Aorta (tissue), 5 donors: ENCODE measurements around the gene NTNG1. TPM values are rescaled to one million over a fixed set of nuclear protein-coding genes. Genes with fewer than 3 reads are reported as not detected.

Experiments
- ATAC-seq: fragments of 200-7000 bp; cut with Tn5 transposase; one replicate; pipeline ENCODE4 v1.9.1; 2022; ENCODE audit warnings: moderate library complexity; ENCODE audit not compliant: low FRiP score
- DNase-seq, 2 donors: peaks; one replicate each; pipeline ENCODE4 v3.0.0-alpha.2; 2020
- H3K27ac ChIP-seq, 2 donors: one replicate each; pipeline ENCODE4 v1.5.1; 2013; ENCODE audit warnings: low read length in 2 of 2, mild to moderate bottlenecking in 2 of 2, moderate library complexity in 2 of 2, control low read depth in 1 of 2, inconsistent platforms in 1 of 2, low read depth in 1 of 2
- H3K27me3 ChIP-seq, 2 donors: one replicate each; pipeline ENCODE4 v1.6.1; 2013; ENCODE audit warnings: control low read depth in 1 of 2, low read length in 1 of 2, mild to moderate bottlenecking in 1 of 2, moderate library complexity in 1 of 2; ENCODE audit not compliant: insufficient read depth in 2 of 2, control insufficient read depth in 1 of 2
- H3K36me3 ChIP-seq, 2 donors: one replicate each; pipeline ENCODE4 v1.6.1; 2013; ENCODE audit warnings: control low read depth in 1 of 2, low read length in 1 of 2, mild to moderate bottlenecking in 1 of 2; ENCODE audit not compliant: insufficient read depth in 2 of 2, control insufficient read depth in 1 of 2
- H3K4me1 ChIP-seq, 2 donors: one replicate each; pipeline ENCODE4 v1.6.1; 2013; ENCODE audit warnings: low read length in 2 of 2, control low read depth in 1 of 2, mild to moderate bottlenecking in 1 of 2, moderate library complexity in 1 of 2; ENCODE audit not compliant: insufficient read depth in 2 of 2, control insufficient read depth in 1 of 2
- H3K4me3 ChIP-seq, 2 donors: one replicate each; pipeline ENCODE4 v1.5.1; 2013; ENCODE audit warnings: low read length in 2 of 2, control low read depth in 1 of 2, mild to moderate bottlenecking in 1 of 2
- H3K9me3 ChIP-seq: one replicate; pipeline ENCODE4 v1.6.1; 2013; ENCODE audit warnings: mild to moderate bottlenecking, low read length; ENCODE audit not compliant: control insufficient read depth
- WGBS, 2 donors: extraction: QIAGEN DNeasy Blood & Tissue Kit; methylation state at CpG; one replicate each; pipeline ENCODE4 v1.1.7; 2013; 5-methylcytosine and 5-hydroxymethylcytosine counted together
- intact Hi-C, 2 donors: fragments of 100-400 bp; cut with DNase I; formaldehyde crosslinking; loops; one replicate each; pipeline versions ENCODE4 v1.14.2 to v1.15.0; 2022
- polyA plus RNA-seq, 2 donors: library from polyadenylated mRNA; stranded (reverse); fragments of 200-250 nt; gene quantifications; one replicate each; pipeline ENCODE4 v1.2.3, GENCODE V29; 2013
- total RNA-seq, 2 donors: library from RNA; stranded (reverse); fragmentation: NEBNext Ultra II Directional; extraction: Animal tissue kit (Norgen Biotek cat#: 25700); gene quantifications; one replicate each; pipeline ENCODE4 v1.2.1, GENCODE V29; 2021
- donor health status: healthy with polysubstance abuse.
- donor health status: Bipolar disorder and iron deficiency.
- donor health status: DM: no; HTN: no; CAD: no.
- donor health status: DM: no; HTN: no; CAD: no.
- donor health status: DM: yes; HTN: yes; CAD: no.

NTNG1 gene
- total and polyA plus RNA-seq, 4 donors, result 1.0 to 1.8 TPM; not detected in 2

GRCh38 chr1:107480548-107481415 lies 339.9 kb downstream of the NTNG1 start:
- no peaks in the 10 kb centered on the region for H3K36me3 ChIP-seq
- no peaks in the 10 kb centered on the region for H3K27me3 ChIP-seq
- peaks cover 2% of the 10 kb centered on the region for H3K9me3 ChIP-seq
- 24 to 28% methylated on average over 37 of the region's 37 CpGs for WGBS, 2 donors
- no peak overlapping the region for H3K4me3 ChIP-seq
- intact Hi-C loops, result no loop called here
- peak; percentile 42 to 76 for DNase-seq
- peak; percentile 44 for ATAC-seq
- H3K4me1 ChIP-seq, result no peaks in the 10 kb centered on the region
- H3K27ac ChIP-seq, result no peak overlapping the region

GRCh38 chr1:107481756-107482384 lies 341.0 kb downstream of the NTNG1 start:
- no peak overlapping the region for H3K4me3 ChIP-seq
- intact Hi-C loops, result no loop called here
- H3K27ac ChIP-seq, result no peak overlapping the region
- ATAC-seq (no peak), DNase-seq (no peak)
- no peaks in the 10 kb centered on the region for H3K36me3 ChIP-seq
- no peaks in the 10 kb centered on the region for H3K27me3 ChIP-seq
- H3K4me1 ChIP-seq, result no peaks in the 10 kb centered on the region
- 7 to 12% methylated on average over 3 of the region's 3 CpGs for WGBS, 2 donors
- no peaks in the 10 kb centered on the region for H3K9me3 ChIP-seq

- H3K27me3 ChIP-seq, result no peaks in the 10 kb centered on the region
- H3K4me1 ChIP-seq, result no peaks in the 10 kb centered on the region
- intact Hi-C loops, result no loop called here
- H3K9me3 ChIP-seq, result no peaks in the 10 kb centered on the region
- H3K36me3 ChIP-seq, result no peaks in the 10 kb centered on the region
- no peak overlapping the region for H3K4me3 ChIP-seq
- DNase-seq (no peak), ATAC-seq (no peak)
- 73 to 77% methylated on average over 3 of the region's 3 CpGs for WGBS, 2 donors
- H3K27ac ChIP-seq, result no peak overlapping the region
Observed at GRCh38 chr1:107483949-107484348, 343.1 kb downstream of the NTNG1 start.

- intact Hi-C loops, result no loop called here
- Histone ChIP-seq H3K9me3 (no peaks in the 10 kb centered on the region), H3K27ac (no peak overlapping the region), H3K4me3 (no peak overlapping the region), H3K27me3 (no peaks in the 10 kb centered on the region), H3K4me1 (no peaks in the 10 kb centered on the region), H3K36me3 (no peaks in the 10 kb centered on the region)
- 23 to 32% methylated on average over 3 of the region's 3 CpGs for WGBS, 2 donors
- ATAC-seq (no peak), DNase-seq (no peak)
Observed at GRCh38 chr1:107486349-107486748, 345.5 kb downstream of the NTNG1 start.

GRCh38 chr1:107487506-107487905 lies 346.7 kb downstream of the NTNG1 start:
- Histone ChIP-seq H3K27me3 (no peaks in the 10 kb centered on the region), H3K9me3 (no peaks in the 10 kb centered on the region), H3K36me3 (no peaks in the 10 kb centered on the region), H3K4me3 (no peak overlapping the region), H3K27ac (no peak overlapping the region), H3K4me1 (no peaks in the 10 kb centered on the region)
- WGBS, 2 donors, result 17 to 58% methylated on average over 2 of the region's 2 CpGs
- ATAC-seq (no peak), DNase-seq (no peak)
- intact Hi-C loops, result no loop called here

GRCh38 chr1:107491582-107491981 lies 350.7 kb downstream of the NTNG1 start:
- Histone ChIP-seq H3K4me1 (no peaks in the 10 kb centered on the region), H3K27me3 (no peaks in the 10 kb centered on the region), H3K36me3 (no peaks in the 10 kb centered on the region), H3K4me3 (no peak overlapping the region), H3K27ac (no peak overlapping the region), H3K9me3 (no peaks in the 10 kb centered on the region)
- ATAC-seq, result no peak
- intact Hi-C loops, result no loop called here
- WGBS, 2 donors, result 83 to 89% methylated on average over 4 of the region's 4 CpGs
- no peak for DNase-seq

- H3K36me3 ChIP-seq, result no peaks in the 10 kb centered on the region
- 72 to 82% methylated on average over 4 of the region's 4 CpGs for WGBS, 2 donors
- no peak overlapping the region for H3K4me3 ChIP-seq
- no peak overlapping the region for H3K27ac ChIP-seq
- H3K9me3 ChIP-seq, result no peaks in the 10 kb centered on the region
- H3K27me3 ChIP-seq, result no peaks in the 10 kb centered on the region
- ATAC-seq (no peak), DNase-seq (no peak)
- intact Hi-C loops, result no loop called here
- H3K4me1 ChIP-seq, result no peaks in the 10 kb centered on the region
Observed at GRCh38 chr1:107493111-107493716, 352.4 kb downstream of the NTNG1 start.

- no peaks in the 10 kb centered on the region for H3K9me3 ChIP-seq
- H3K36me3 ChIP-seq, result no peaks in the 10 kb centered on the region
- intact Hi-C loops, result no loop called here
- ATAC-seq (no peak), DNase-seq (no peak)
- H3K27ac ChIP-seq, result no peak overlapping the region
- H3K4me3 ChIP-seq, result no peak overlapping the region
- no peaks in the 10 kb centered on the region for H3K4me1 ChIP-seq
- 87 to 88% methylated on average over 6 of the region's 6 CpGs for WGBS, 2 donors
- H3K27me3 ChIP-seq, result no peaks in the 10 kb centered on the region
Observed at GRCh38 chr1:107494061-107494460, 353.2 kb downstream of the NTNG1 start.
